WTC11 (cell line): ENCODE data around the gene RHCG. TPM values are rescaled to one million over a fixed set of nuclear protein-coding genes. Genes with fewer than 3 reads are reported as not detected.

Source experiments
- ATAC-seq: fragments of 200-7000 bp; cut with Tn5 transposase; 2 replicates; pipeline ENCODE4 v1.10.0; 2021; ENCODE audit warnings: mild to moderate bottlenecking, moderate library complexity
- CTCF ChIA-PET: fragments of 300-600 bp; sonication (Branson Sonifier 250); formaldehyde crosslinking; loops from one replicate; lab custom pipeline; 2021; ENCODE audit warnings: antibody characterized with exemption; lab: Charles Lee
- POLR2A ChIA-PET: fragments of 350-600 bp; sonication (Branson Sonifier 250); formaldehyde crosslinking; loops from one replicate; lab custom pipeline; 2021; ENCODE audit warnings: antibody characterized with exemption; lab: Charles Lee
- DNase-seq: peaks from one replicate; pipeline ENCODE4 v3.0.0; 2021; ENCODE audit warnings: low spot score
- H3K27ac Mint-ChIP-seq: 2 replicates; pipeline ENCODE4 v1.8.0; 2021; ENCODE audit warnings: mixed read lengths
- H3K27me3 Mint-ChIP-seq: 2 replicates; pipeline ENCODE4 v1.8.0; 2021; ENCODE audit warnings: low read depth, mild to moderate bottlenecking, moderate library complexity, mixed read lengths
- H3K36me3 Mint-ChIP-seq: 2 replicates; pipeline ENCODE4 v1.8.0; 2021; ENCODE audit warnings: mixed read lengths
- H3K4me1 Mint-ChIP-seq: 2 replicates; pipeline ENCODE4 v1.8.0; 2022; ENCODE audit warnings: mixed read lengths
- H3K4me3 Mint-ChIP-seq: 2 replicates; pipeline ENCODE4 v1.8.0; 2021; ENCODE audit warnings: mild to moderate bottlenecking, moderate library complexity, mixed read lengths
- H3K9me3 Mint-ChIP-seq: 2 replicates; pipeline ENCODE4 v1.8.0; 2021; ENCODE audit warnings: mixed read lengths
- E2F1 ChIP-seq: sonication (generic); formaldehyde crosslinking; IDR thresholded peaks from 2 replicates; pipeline ENCODE4 v1.8.0; 2022; ENCODE audit warnings: mild to moderate bottlenecking, missing genetic modification reagents
- E2F5 ChIP-seq: sonication (generic); formaldehyde crosslinking; IDR thresholded peaks from 2 replicates; pipeline ENCODE4 v1.8.1; 2022; ENCODE audit warnings: mild to moderate bottlenecking, moderate library complexity, missing genetic modification reagents
- GRHL2 ChIP-seq: fragments of 250-450 bp; sonication (Bioruptor Pico); IDR thresholded peaks from 2 replicates; pipeline ENCODE4 v1.8.0; 2022; ENCODE audit warnings: mild to moderate bottlenecking, moderate library complexity; ENCODE audit not compliant: insufficient replicate concordance, severe bottlenecking
- HMGA2 ChIP-seq: fragments of 250-450 bp; sonication (Bioruptor Pico); IDR thresholded peaks from 2 replicates; pipeline ENCODE4 v1.4.0; 2021; ENCODE audit warnings: mild to moderate bottlenecking, moderate library complexity
- IRF2 ChIP-seq: sonication (generic); formaldehyde crosslinking; IDR thresholded peaks from 2 replicates; pipeline ENCODE4 v1.8.0; 2022; ENCODE audit warnings: low read depth, missing genetic modification reagents, borderline replicate concordance
- KAT7 ChIP-seq: sonication (generic); formaldehyde crosslinking; IDR thresholded peaks from 2 replicates; pipeline ENCODE4 v1.8.1; 2023; ENCODE audit warnings: missing genetic modification reagents, mild to moderate bottlenecking, borderline replicate concordance
- PRRX2 ChIP-seq: fragments of 250-450 bp; sonication (Bioruptor Pico); IDR thresholded peaks from 2 replicates; pipeline ENCODE4 v1.8.0; 2021; ENCODE audit warnings: mild to moderate bottlenecking
- TEAD4 ChIP-seq: sonication (generic); formaldehyde crosslinking; IDR thresholded peaks from 2 replicates; pipeline ENCODE4 v1.8.0; 2022; ENCODE audit warnings: mild to moderate bottlenecking, missing genetic modification reagents
- USF1 ChIP-seq: sonication (generic); formaldehyde crosslinking; IDR thresholded peaks from 2 replicates; pipeline ENCODE4 v1.8.0; 2022; ENCODE audit warnings: mild to moderate bottlenecking, missing genetic modification reagents
- USF2 ChIP-seq: sonication (generic); formaldehyde crosslinking; IDR thresholded peaks from 2 replicates; pipeline ENCODE4 v1.8.1; 2023; ENCODE audit warnings: mild to moderate bottlenecking, missing genetic modification reagents, moderate library complexity
- ZNF219 ChIP-seq: sonication (generic); formaldehyde crosslinking; IDR thresholded peaks from 2 replicates; pipeline ENCODE4 v1.8.0; 2023; ENCODE audit warnings: missing genetic modification reagents, mild to moderate bottlenecking, borderline replicate concordance
- total RNA-seq: library from RNA; stranded (reverse); gene quantifications from 3 replicates; pipeline ENCODE4 v1.2.3, GENCODE V29; 2021
- TF ChIP-seq, protein P1 (sequence below): sonication (generic); formaldehyde crosslinking; IDR thresholded peaks from 2 replicates; pipeline ENCODE4 v1.8.1; 2023; ENCODE audit warnings: mild to moderate bottlenecking, missing genetic modification reagents, borderline replicate concordance
- TF ChIP-seq, protein P2 (sequence below): sonication (generic); formaldehyde crosslinking; IDR thresholded peaks from 2 replicates; pipeline ENCODE4 v1.8.1; 2022; ENCODE audit warnings: low read depth, mild to moderate bottlenecking, moderate library complexity, missing genetic modification reagents, borderline replicate concordance
- TF ChIP-seq, protein P3 (sequence below): sonication (generic); formaldehyde crosslinking; IDR thresholded peaks from 2 replicates; pipeline ENCODE4 v1.8.0; 2023; ENCODE audit warnings: missing genetic modification reagents
- TF ChIP-seq, protein P4 (sequence below): sonication (generic); formaldehyde crosslinking; IDR thresholded peaks from 2 replicates; pipeline ENCODE4 v1.8.1; 2022; ENCODE audit warnings: missing genetic modification reagents, borderline replicate concordance
- TF ChIP-seq, protein P5 (sequence below): sonication (generic); formaldehyde crosslinking; IDR thresholded peaks from 2 replicates; pipeline ENCODE4 v1.8.0; 2022; ENCODE audit warnings: mild to moderate bottlenecking, missing genetic modification reagents
- TF ChIP-seq, protein P6 (sequence below): fragments of 250-450 bp; sonication (Bioruptor Pico); conservative IDR thresholded peaks from 2 replicates; pipeline ENCODE4 v1.9.0; 2021; ENCODE audit warnings: mild to moderate bottlenecking

The RHCG gene
- total RNA-seq, 1 experiment from 2014 or later = 0.31 TPM

GRCh38 chr15:89501646-89502045 lies 5.3 kb upstream of the RHCG start:
- ChIA-PET CTCF (interaction anchor here (1.3 to 2.9 kb wide), 3 partner anchors 10 to 82 kb away, joined by 3 to 14 read pairs (median 11); no protein-coding TSS in a partner anchor), POLR2A (no interaction called here)
- ATAC-seq (no peak), DNase-seq (no peak)
- H3K27me3 Mint-ChIP-seq = peaks cover 16% of the 10 kb centered on the region
- H3K27ac Mint-ChIP-seq = no peak overlapping the region
- TF ChIP-seq, protein P1, sequence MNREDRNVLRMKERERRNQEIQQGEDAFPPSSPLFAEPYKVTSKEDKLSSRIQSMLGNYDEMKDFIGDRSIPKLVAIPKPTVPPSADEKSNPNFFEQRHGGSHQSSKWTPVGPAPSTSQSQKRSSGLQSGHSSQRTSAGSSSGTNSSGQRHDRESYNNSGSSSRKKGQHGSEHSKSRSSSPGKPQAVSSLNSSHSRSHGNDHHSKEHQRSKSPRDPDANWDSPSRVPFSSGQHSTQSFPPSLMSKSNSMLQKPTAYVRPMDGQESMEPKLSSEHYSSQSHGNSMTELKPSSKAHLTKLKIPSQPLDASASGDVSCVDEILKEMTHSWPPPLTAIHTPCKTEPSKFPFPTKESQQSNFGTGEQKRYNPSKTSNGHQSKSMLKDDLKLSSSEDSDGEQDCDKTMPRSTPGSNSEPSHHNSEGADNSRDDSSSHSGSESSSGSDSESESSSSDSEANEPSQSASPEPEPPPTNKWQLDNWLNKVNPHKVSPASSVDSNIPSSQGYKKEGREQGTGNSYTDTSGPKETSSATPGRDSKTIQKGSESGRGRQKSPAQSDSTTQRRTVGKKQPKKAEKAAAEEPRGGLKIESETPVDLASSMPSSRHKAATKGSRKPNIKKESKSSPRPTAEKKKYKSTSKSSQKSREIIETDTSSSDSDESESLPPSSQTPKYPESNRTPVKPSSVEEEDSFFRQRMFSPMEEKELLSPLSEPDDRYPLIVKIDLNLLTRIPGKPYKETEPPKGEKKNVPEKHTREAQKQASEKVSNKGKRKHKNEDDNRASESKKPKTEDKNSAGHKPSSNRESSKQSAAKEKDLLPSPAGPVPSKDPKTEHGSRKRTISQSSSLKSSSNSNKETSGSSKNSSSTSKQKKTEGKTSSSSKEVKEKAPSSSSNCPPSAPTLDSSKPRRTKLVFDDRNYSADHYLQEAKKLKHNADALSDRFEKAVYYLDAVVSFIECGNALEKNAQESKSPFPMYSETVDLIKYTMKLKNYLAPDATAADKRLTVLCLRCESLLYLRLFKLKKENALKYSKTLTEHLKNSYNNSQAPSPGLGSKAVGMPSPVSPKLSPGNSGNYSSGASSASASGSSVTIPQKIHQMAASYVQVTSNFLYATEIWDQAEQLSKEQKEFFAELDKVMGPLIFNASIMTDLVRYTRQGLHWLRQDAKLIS (CRISPR knock-in tag) = no peak
- TF ChIP-seq GRHL2 (CRISPR knock-in tag) = no peak
- TF ChIP-seq PRRX2 (CRISPR knock-in tag) = no peak
- TF ChIP-seq, protein P2, sequence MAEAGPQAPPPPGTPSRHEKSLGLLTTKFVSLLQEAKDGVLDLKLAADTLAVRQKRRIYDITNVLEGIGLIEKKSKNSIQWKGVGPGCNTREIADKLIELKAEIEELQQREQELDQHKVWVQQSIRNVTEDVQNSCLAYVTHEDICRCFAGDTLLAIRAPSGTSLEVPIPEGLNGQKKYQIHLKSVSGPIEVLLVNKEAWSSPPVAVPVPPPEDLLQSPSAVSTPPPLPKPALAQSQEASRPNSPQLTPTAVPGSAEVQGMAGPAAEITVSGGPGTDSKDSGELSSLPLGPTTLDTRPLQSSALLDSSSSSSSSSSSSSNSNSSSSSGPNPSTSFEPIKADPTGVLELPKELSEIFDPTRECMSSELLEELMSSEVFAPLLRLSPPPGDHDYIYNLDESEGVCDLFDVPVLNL (CRISPR knock-in tag) = no peak
- TF ChIP-seq, protein P3, sequence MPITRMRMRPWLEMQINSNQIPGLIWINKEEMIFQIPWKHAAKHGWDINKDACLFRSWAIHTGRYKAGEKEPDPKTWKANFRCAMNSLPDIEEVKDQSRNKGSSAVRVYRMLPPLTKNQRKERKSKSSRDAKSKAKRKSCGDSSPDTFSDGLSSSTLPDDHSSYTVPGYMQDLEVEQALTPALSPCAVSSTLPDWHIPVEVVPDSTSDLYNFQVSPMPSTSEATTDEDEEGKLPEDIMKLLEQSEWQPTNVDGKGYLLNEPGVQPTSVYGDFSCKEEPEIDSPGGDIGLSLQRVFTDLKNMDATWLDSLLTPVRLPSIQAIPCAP (CRISPR knock-in tag) = no peak
- no peak for TF ChIP-seq ZNF219 (CRISPR knock-in tag)
- no peak for TF ChIP-seq USF1
- no peak for TF ChIP-seq HMGA2
- TF ChIP-seq, protein P4, sequence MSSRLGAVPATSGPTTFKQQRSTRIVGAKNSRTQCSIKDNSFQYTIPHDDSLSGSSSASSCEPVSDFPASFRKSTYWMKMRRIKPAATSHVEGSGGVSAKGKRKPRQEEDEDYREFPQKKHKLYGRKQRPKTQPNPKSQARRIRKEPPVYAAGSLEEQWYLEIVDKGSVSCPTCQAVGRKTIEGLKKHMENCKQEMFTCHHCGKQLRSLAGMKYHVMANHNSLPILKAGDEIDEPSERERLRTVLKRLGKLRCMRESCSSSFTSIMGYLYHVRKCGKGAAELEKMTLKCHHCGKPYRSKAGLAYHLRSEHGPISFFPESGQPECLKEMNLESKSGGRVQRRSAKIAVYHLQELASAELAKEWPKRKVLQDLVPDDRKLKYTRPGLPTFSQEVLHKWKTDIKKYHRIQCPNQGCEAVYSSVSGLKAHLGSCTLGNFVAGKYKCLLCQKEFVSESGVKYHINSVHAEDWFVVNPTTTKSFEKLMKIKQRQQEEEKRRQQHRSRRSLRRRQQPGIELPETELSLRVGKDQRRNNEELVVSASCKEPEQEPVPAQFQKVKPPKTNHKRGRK (CRISPR knock-in tag) = no peak
- TF ChIP-seq, protein P5, sequence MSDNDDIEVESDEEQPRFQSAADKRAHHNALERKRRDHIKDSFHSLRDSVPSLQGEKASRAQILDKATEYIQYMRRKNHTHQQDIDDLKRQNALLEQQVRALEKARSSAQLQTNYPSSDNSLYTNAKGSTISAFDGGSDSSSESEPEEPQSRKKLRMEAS (CRISPR knock-in tag) = no peak
- no peak for TF ChIP-seq KAT7
- no peak for TF ChIP-seq TEAD4 (CRISPR knock-in tag)
- no peak for TF ChIP-seq E2F1 (CRISPR knock-in tag)
- TF ChIP-seq IRF2 = no peak
- TF ChIP-seq USF2 (CRISPR knock-in tag) = no peak
- TF ChIP-seq, protein P6, sequence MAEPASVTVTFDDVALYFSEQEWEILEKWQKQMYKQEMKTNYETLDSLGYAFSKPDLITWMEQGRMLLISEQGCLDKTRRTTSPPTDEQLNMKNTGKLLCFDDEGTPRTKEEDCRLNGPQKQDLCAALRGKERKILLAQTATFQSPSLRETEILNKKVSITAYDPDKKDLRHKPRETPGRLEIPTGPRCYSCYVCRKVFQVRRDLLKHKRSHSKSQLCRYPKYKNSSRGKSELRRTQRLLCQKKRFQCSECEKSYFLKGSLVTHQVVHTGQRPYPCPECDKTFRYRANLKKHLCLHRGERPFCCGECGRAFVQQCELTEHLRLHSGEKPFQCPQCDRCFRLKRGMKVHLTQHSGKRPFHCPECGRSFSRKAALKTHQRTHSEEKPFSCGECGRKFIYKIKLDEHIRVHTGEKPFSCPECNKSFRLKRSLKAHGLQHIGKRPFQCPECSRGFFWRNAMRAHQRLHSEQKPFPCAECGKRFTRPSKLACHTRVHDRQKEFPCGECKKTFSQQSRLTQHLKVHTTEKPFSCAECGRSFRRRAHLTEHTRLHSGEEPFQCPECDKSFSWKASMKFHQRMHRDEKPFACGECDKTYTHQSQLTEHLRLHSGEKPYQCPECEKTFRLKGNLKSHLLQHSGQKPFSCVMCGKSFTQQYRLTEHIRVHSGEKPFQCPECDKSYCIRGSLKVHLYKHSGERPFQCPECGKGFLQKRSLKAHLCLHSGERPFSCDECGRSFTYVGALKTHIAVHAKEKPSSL (CRISPR knock-in tag) = no peak
- no peak for TF ChIP-seq E2F5
- peaks cover 7% of the 10 kb centered on the region for H3K9me3 Mint-ChIP-seq
- H3K36me3 Mint-ChIP-seq = no peaks in the 10 kb centered on the region
- no peak overlapping the region for H3K4me3 Mint-ChIP-seq
- H3K4me1 Mint-ChIP-seq = 0 out of 2 replicates have a peak, but pooled peaks cover 3% of the 10 kb centered on the region
